ENCODE measurements around the gene NR1D2.

DNA sequence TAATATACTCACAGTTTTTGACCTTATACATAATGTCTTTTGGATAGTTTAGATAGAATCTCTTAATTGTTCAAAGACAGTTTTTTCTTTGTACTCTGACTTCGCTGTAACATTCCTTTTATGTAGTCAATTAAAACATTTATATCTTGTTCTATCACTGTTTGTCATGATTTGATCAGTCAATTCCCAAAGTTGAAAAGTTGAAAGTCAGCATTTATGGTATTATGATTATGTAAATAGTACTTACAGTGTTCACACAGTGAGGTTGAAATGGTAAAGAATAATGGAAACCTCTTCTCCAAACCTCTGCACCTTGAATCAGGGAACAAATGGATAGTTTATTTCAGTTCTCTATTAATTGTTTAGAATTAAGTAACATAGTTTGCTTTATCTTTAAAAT is 26.6 kb downstream of the NR1D2 start:
- TF ChIP-seq, protein P1, sequence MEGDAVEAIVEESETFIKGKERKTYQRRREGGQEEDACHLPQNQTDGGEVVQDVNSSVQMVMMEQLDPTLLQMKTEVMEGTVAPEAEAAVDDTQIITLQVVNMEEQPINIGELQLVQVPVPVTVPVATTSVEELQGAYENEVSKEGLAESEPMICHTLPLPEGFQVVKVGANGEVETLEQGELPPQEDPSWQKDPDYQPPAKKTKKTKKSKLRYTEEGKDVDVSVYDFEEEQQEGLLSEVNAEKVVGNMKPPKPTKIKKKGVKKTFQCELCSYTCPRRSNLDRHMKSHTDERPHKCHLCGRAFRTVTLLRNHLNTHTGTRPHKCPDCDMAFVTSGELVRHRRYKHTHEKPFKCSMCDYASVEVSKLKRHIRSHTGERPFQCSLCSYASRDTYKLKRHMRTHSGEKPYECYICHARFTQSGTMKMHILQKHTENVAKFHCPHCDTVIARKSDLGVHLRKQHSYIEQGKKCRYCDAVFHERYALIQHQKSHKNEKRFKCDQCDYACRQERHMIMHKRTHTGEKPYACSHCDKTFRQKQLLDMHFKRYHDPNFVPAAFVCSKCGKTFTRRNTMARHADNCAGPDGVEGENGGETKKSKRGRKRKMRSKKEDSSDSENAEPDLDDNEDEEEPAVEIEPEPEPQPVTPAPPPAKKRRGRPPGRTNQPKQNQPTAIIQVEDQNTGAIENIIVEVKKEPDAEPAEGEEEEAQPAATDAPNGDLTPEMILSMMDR (IDR thresholded peaks at IDR 0.05) = no peak
- no peak for TF ChIP-seq POLR2AphosphoS5 (IDR thresholded peaks at IDR 0.05)
- TF ChIP-seq POLR2A (IDR thresholded peaks at IDR 0.05) = no peak

Measured in breast epithelium (tissue), 3 donors.